SH-SY5Y (cell line): Measurements from ENCODE around the gene AFF4.

Experiments
- GATA2 ChIP-seq: IDR thresholded peaks from 2 replicates; pipeline ENCODE4 v1.6.1; 2011; ENCODE audit warnings: mild to moderate bottlenecking, low read depth, low read length
- GATA3 ChIP-seq: IDR thresholded peaks from 2 replicates; pipeline ENCODE4 v1.6.1; 2011; ENCODE audit warnings: low read depth, mild to moderate bottlenecking, low read length, moderate library complexity

- TF ChIP-seq GATA2 (no peak), GATA3 (no peak)
Observed at GRCh38 chr5:132971483-132972435, 8.3 kb upstream of the AFF4 start.
